GM19455 (cell line): Measurements from ENCODE around the gene TLCD4.
A peak's percentile ranks its signal among the peaks of the same experiment; 100 is the strongest.

Experiments
- ATAC-seq: cut with Tn5 transposase; IDR thresholded peaks from one replicate; pipeline ENCODE4 v1.9.1; 2021; ENCODE audit not compliant: unreplicated experiment

TLCD4 gene

GRCh38 chr1:95094923-95095322, 22.2 kb upstream of the TLCD4 start:
- ATAC-seq = no peak

- peak; percentile 97 for ATAC-seq
These were observed 21.3 kb upstream of the TLCD4 start for GRCh38 chr1:95095833-95096217.

- no peak for ATAC-seq
These were observed 20.8 kb upstream of the TLCD4 start for GRCh38 chr1:95096218-95096841.

- ATAC-seq = no peak
These were observed 19.7 kb upstream of the TLCD4 start for GRCh38 chr1:95097426-95097825.

GRCh38 chr1:95098196-95098595, 19.0 kb upstream of the TLCD4 start:
- no peak for ATAC-seq

- no peak for ATAC-seq
These were observed 8.4 kb upstream of the TLCD4 start for GRCh38 chr1:95108792-95109191.

- ATAC-seq = no peak
These were observed 6.1 kb upstream of the TLCD4 start for GRCh38 chr1:95111014-95111413.

GRCh38 chr1:95113684-95114083, 3.5 kb upstream of the TLCD4 start:
- ATAC-seq = no peak

GRCh38 chr1:95115708-95116137, 1.4 kb upstream of the TLCD4 start:
- no peak for ATAC-seq

GRCh38 chr1:95116580-95117206, 462 bp upstream of the TLCD4 start:
- ATAC-seq = peak; percentile 64

- no peak for ATAC-seq
These were observed 928 bp downstream of the TLCD4 start for GRCh38 chr1:95118067-95118499.

GRCh38 chr1:95118710-95119109, 1.6 kb downstream of the TLCD4 start:
- no peak for ATAC-seq

GRCh38 chr1:95119273-95119672, 2.1 kb downstream of the TLCD4 start:
- no peak for ATAC-seq

- ATAC-seq = no peak
These were observed 5.1 kb downstream of the TLCD4 start for GRCh38 chr1:95122151-95122697.

GRCh38 chr1:95124342-95124741, 7.2 kb downstream of the TLCD4 start:
- ATAC-seq = no peak

- ATAC-seq = no peak
These were observed 9.2 kb downstream of the TLCD4 start for GRCh38 chr1:95126366-95126765.

GRCh38 chr1:95126846-95127245, 9.7 kb downstream of the TLCD4 start:
- ATAC-seq = no peak

- no peak for ATAC-seq
These were observed 10.2 kb downstream of the TLCD4 start for GRCh38 chr1:95127380-95127779.

- ATAC-seq = no peak
These were observed 15.6 kb downstream of the TLCD4 start for GRCh38 chr1:95132762-95133161.

- no peak for ATAC-seq
These were observed 16.5 kb downstream of the TLCD4 start for GRCh38 chr1:95133687-95134086.

GRCh38 chr1:95138223-95138622, 21.1 kb downstream of the TLCD4 start:
- no peak for ATAC-seq

- no peak for ATAC-seq
These were observed 21.9 kb downstream of the TLCD4 start for GRCh38 chr1:95139039-95139438.

- ATAC-seq = no peak
These were observed 23.6 kb downstream of the TLCD4 start for GRCh38 chr1:95140791-95141190.
